Ishikawa (cell line): ENCODE results near the gene VAV1.

Experiments used
- FOXM1 ChIP-seq: IDR thresholded peaks from 2 replicates; pipeline ENCODE4 v1.6.1; 2012; ENCODE audit warnings: low read depth, borderline replicate concordance
- MAX ChIP-seq: IDR thresholded peaks from 2 replicates; pipeline ENCODE4 v1.6.1; 2012
- NFIC ChIP-seq: IDR thresholded peaks from 2 replicates; pipeline ENCODE4 v1.6.1; 2012
- RAD21 ChIP-seq: IDR thresholded peaks from 2 replicates; pipeline ENCODE4 v1.6.1; 2012; ENCODE audit warnings: low read depth
- TEAD4 ChIP-seq: IDR thresholded peaks from 2 replicates; pipeline ENCODE4 v1.6.1; 2012
- TF ChIP-seq, protein P1 (sequence below): IDR thresholded peaks from 2 replicates; pipeline ENCODE4 v1.6.1; 2012; ENCODE audit warnings: low read depth, mild to moderate bottlenecking

- TF ChIP-seq FOXM1 = no peak
- TF ChIP-seq RAD21 = no peak
- TF ChIP-seq MAX = no peak
- TF ChIP-seq, protein P1, sequence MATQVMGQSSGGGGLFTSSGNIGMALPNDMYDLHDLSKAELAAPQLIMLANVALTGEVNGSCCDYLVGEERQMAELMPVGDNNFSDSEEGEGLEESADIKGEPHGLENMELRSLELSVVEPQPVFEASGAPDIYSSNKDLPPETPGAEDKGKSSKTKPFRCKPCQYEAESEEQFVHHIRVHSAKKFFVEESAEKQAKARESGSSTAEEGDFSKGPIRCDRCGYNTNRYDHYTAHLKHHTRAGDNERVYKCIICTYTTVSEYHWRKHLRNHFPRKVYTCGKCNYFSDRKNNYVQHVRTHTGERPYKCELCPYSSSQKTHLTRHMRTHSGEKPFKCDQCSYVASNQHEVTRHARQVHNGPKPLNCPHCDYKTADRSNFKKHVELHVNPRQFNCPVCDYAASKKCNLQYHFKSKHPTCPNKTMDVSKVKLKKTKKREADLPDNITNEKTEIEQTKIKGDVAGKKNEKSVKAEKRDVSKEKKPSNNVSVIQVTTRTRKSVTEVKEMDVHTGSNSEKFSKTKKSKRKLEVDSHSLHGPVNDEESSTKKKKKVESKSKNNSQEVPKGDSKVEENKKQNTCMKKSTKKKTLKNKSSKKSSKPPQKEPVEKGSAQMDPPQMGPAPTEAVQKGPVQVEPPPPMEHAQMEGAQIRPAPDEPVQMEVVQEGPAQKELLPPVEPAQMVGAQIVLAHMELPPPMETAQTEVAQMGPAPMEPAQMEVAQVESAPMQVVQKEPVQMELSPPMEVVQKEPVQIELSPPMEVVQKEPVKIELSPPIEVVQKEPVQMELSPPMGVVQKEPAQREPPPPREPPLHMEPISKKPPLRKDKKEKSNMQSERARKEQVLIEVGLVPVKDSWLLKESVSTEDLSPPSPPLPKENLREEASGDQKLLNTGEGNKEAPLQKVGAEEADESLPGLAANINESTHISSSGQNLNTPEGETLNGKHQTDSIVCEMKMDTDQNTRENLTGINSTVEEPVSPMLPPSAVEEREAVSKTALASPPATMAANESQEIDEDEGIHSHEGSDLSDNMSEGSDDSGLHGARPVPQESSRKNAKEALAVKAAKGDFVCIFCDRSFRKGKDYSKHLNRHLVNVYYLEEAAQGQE = no peak
- TF ChIP-seq NFIC = no peak
- no peak for TF ChIP-seq TEAD4
These were observed 61.9 kb downstream of the VAV1 start for GRCh38 chr19:6834433-6834832.
